Ishikawa (cell line): ENCODE data around the gene USP6NL.

Experiments used
- CREB1 ChIP-seq: IDR thresholded peaks from 2 replicates; pipeline ENCODE4 v1.6.1; 2012; ENCODE audit warnings: low read depth
- TF ChIP-seq, protein P1 (sequence below): IDR thresholded peaks from 2 replicates; pipeline ENCODE4 v1.6.1; 2012; ENCODE audit warnings: low read depth, mild to moderate bottlenecking

DNA sequence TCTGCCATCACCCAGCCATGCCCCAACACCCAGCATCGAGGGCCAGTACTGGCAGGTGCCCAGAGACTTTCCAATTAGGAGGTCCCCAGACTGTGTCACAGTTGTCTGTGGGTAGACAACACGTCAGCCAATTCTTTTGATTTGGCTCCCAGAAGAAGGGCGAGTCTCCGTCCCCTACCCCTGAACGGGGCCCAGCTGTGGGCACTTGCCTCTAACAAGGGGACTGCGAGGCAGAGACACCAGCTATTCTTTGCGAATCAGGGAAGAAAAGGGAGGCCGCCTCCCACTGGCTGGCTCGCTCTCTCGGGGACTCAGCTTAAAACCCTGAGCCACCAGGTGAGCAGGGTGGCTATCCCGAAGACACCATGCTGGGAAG, 167.3 kb downstream of the USP6NL start:
- no peak for TF ChIP-seq CREB1
- TF ChIP-seq, protein P1, sequence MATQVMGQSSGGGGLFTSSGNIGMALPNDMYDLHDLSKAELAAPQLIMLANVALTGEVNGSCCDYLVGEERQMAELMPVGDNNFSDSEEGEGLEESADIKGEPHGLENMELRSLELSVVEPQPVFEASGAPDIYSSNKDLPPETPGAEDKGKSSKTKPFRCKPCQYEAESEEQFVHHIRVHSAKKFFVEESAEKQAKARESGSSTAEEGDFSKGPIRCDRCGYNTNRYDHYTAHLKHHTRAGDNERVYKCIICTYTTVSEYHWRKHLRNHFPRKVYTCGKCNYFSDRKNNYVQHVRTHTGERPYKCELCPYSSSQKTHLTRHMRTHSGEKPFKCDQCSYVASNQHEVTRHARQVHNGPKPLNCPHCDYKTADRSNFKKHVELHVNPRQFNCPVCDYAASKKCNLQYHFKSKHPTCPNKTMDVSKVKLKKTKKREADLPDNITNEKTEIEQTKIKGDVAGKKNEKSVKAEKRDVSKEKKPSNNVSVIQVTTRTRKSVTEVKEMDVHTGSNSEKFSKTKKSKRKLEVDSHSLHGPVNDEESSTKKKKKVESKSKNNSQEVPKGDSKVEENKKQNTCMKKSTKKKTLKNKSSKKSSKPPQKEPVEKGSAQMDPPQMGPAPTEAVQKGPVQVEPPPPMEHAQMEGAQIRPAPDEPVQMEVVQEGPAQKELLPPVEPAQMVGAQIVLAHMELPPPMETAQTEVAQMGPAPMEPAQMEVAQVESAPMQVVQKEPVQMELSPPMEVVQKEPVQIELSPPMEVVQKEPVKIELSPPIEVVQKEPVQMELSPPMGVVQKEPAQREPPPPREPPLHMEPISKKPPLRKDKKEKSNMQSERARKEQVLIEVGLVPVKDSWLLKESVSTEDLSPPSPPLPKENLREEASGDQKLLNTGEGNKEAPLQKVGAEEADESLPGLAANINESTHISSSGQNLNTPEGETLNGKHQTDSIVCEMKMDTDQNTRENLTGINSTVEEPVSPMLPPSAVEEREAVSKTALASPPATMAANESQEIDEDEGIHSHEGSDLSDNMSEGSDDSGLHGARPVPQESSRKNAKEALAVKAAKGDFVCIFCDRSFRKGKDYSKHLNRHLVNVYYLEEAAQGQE, result no peak
